GM20000 (cell line): ENCODE data around the gene C1RL.
"Not testable (repeated sequence)": the region's sequence is repeated elsewhere in the genome, so short reads cannot be mapped to it uniquely, and the experiment has no call there.

Experiments
- DNase-seq: peaks from one replicate; pipeline ENCODE4 v3.0.0; 2012; ENCODE audit warnings: low spot score
- TF ChIP-seq, protein P1 (sequence below): IDR thresholded peaks from 2 replicates; pipeline ENCODE4 v1.5.1; 2012; ENCODE audit warnings: mild to moderate bottlenecking, control low read depth; ENCODE audit errors: extremely low read depth, missing control alignments

Gene C1RL

DNA sequence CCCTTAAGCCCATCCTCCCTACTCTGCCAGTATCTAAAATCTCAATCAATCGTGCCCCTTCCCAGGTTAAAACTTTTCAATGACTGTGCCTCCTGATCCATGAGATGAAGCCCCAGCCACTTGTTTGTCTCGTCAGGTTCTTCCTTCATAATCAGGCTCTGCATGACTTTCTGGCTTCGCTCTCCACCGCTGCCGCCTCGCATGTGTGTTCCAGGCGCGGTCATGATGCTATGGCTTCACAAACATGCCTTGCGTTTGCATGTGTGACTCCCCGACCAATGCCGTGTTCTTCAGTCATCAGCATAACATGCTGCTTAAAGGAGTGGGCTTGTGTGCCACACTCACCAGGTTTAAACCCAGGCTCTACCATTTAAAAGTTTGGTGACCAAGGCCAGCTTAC is 5.0 kb upstream of the C1RL start:
- DNase-seq: no peak

DNA sequence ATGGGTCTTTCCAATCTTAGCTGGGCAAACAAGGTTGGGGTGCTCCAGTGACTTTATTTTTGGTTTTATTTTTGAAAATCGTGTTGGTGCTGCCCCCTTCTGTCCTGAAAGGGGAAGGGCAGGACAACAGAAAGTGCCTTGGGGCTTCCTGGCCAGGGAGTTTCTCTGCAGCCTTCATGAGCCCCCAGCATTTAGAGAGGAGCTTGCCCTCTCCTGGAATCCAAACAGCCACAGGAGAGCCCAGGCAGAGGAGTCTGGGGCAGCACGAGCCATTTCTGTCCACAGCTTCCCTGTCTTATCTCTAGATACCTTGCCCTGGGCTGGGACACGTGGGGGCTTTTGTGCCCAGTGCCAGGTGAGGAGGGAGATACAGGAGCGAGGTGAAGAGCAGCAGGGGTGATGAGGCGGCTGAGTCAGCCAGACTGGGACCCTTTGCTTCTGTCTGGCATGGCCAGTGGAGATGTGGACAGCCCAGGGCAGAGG is 4.4 kb upstream of the C1RL start:
- TF ChIP-seq, protein P1, sequence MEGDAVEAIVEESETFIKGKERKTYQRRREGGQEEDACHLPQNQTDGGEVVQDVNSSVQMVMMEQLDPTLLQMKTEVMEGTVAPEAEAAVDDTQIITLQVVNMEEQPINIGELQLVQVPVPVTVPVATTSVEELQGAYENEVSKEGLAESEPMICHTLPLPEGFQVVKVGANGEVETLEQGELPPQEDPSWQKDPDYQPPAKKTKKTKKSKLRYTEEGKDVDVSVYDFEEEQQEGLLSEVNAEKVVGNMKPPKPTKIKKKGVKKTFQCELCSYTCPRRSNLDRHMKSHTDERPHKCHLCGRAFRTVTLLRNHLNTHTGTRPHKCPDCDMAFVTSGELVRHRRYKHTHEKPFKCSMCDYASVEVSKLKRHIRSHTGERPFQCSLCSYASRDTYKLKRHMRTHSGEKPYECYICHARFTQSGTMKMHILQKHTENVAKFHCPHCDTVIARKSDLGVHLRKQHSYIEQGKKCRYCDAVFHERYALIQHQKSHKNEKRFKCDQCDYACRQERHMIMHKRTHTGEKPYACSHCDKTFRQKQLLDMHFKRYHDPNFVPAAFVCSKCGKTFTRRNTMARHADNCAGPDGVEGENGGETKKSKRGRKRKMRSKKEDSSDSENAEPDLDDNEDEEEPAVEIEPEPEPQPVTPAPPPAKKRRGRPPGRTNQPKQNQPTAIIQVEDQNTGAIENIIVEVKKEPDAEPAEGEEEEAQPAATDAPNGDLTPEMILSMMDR: peak; percentile 88
- peak; percentile 64 for DNase-seq

More for the DNA sequence above, 5.0 kb upstream of the C1RL start:
- TF ChIP-seq, protein P1: no peak

DNA sequence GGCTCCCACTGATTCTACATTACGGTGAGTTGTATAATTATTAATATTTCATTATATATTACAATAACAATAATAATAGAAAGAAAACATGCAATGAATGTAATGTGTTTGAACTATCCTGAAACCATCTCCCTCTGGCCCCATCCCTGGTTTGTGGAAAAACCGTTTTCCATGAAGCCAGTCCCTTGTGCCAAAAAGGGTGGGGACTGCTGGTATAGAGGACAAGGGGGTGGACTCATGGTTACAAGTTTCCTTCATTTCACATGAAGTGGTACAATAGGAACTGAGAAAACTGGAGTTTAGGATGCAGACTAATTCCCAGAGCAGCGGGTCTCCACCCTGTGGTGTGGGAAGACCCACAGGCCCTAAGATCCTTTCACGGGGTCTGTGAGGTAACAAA is 3.0 kb upstream of the C1RL start:
- DNase-seq: no peak
- TF ChIP-seq, protein P1: no peak

DNA sequence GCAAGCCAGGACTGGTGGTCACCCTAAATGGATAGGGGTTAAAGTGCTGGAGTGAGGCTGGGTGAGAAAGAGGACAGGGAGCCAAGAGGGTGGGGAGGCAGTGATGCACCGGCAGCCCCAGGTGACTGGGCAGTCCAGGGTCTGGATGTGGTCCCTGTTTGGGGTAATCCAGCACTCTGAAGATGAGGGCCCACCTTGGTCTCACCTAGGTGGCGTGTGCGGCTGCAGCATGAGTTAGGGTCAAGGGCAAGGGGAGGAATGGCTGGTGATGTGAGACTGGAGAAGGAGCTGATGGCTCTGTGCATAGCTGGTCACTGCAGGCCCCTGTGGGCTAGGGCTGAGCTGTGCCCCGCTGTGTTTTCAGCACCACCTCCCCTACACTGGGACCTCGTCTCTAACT is 1.6 kb upstream of the C1RL start:
- TF ChIP-seq, protein P1: no peak
- DNase-seq: no peak

DNA sequence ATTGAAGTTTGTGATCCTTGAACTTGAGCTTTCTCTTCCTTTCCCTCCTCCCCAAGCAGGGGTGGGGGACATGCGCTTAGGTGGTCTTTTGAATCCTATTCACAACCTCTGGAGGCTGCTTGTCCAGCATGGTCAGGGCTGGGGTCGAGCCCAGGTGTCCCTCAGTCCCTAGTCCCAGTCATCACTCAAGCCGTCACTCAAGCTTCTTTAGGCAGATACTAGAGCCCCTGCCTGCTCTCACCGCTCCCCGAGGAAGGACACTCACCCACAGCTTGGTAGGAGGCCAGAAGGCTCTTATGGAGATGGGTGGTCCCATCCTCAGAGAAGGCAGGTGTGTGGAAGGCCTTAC is 532 bp upstream of the C1RL start:
- TF ChIP-seq, protein P1: no peak
- DNase-seq: no peak

- DNase-seq: peak; percentile 87
These were observed 815 bp downstream of the C1RL start for GRCh38 chr12:7108003-7108795.

DNA sequence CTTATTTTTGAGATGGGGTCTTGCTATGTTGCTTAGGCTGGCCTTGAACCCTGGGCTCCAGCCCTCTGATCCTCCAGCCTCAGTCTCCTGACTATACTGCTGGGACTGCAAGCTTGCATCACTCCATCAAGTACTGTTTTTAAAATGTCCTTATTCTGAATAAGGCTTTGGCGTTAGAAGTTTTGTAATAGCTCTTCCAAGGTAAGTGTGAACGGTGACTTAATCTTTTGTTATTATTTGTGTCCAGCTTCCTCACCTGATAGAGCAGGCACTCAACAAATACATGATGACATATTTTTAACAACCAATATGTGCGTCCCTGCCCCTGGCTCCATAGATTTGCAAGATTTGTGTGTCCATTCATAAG is 1.4 kb downstream of the C1RL start:
- DNase-seq: no peak
- TF ChIP-seq, protein P1: no peak

More at GRCh38 chr12:7108003-7108795, 815 bp downstream of the C1RL start:
- TF ChIP-seq, protein P1: no peak

- DNase-seq: not testable (repeated sequence)
These were observed 1.8 kb downstream of the C1RL start for GRCh38 chr12:7107181-7107580.
